Raji (cell line): ENCODE results near the gene FES.

Source experiments
- POLR2A ChIP-seq: IDR thresholded peaks from 2 replicates; pipeline ENCODE4 v1.6.1; 2011; ENCODE audit warnings: low read depth, low read length, control low read depth; ENCODE audit not compliant: insufficient read depth

FES gene

DNA sequence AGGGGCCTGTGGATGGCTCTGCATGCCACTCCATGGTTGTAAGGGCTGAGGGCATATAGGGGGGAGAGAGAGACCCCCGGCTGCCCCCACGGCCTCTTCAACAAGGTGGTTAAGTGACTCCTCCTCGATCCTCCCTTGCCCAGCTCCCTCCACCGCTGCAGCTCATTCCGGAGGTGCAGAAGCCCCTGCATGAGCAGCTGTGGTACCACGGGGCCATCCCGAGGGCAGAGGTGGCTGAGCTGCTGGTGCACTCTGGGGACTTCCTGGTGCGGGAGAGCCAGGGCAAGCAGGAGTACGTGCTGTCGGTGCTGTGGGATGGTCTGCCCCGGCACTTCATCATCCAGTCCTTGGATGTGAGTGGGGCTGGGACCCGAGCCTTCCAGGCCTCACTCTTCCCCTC is 6.5 kb downstream of the FES start:
- TF ChIP-seq POLR2A = no peak

DNA sequence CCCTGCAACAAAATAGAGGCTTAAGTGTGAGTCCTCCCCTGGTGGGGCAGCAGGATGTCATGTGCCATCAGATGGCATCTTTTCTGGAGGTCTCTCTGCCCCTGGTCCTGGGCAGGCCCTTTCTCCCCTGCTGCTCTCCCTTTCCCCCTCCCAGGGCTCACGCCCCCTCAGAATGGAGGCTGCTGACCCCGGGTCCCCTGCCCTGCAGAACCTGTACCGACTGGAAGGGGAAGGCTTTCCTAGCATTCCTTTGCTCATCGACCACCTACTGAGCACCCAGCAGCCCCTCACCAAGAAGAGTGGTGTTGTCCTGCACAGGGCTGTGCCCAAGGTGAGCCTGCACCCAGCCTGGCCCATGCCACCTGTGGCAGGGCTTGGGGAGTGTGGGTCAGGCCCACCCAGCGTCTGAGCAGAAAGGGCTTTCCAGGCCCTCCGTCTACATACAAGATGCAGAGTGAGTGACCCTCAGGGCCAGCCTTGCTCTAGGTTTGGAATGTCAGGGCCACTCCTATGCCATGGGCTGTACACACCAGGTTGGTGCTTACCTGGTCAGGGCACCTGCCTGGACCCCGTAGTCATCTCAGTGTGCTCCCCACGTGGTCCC is 7.1 kb downstream of the FES start:
- no peak for TF ChIP-seq POLR2A

DNA sequence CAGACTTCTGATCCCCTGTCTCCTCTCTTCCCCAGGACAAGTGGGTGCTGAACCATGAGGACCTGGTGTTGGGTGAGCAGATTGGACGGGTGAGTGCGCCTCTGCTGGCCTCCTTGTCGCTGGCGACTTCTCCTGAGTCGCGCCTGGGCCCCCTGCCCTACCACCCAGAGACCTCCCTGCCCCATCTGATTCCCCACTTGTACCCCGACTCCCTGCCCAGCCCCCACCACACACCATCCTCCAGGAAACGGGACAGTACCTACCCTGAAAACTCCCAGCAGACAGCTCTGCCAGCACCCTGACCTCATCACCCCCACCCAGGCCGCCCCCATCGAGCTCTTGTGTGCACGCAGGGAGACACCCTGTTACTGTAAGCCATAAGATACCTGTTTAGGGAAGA is 7.7 kb downstream of the FES start:
- no peak for TF ChIP-seq POLR2A

DNA sequence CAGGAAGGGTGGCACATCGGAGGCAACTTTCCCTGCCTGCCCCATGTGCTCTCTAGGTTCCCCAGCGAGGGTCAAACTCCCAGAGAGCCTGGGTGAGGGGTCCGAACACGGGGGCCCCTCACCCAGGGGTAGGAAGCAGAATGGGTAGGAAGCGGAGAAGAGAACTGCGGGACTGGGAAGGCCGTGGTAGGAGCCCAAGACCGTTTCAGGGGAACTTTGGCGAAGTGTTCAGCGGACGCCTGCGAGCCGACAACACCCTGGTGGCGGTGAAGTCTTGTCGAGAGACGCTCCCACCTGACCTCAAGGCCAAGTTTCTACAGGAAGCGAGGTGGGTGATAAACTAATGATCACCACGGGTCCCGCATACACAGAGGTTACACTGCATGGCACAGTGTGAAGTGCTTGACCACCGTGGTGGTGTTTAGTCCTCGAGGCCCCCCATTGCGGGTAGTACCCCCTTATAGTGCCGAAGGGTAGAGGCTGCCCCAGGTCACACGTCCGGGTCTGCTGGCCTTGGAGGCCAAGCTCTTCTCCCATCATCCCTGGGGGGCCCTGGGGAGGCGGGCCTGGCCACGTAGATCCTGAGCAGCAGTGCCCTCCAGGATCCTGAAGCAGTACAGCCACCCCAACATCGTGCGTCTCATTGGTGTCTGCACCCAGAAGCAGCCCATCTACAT is 8.3 kb downstream of the FES start:
- TF ChIP-seq POLR2A = no peak

DNA sequence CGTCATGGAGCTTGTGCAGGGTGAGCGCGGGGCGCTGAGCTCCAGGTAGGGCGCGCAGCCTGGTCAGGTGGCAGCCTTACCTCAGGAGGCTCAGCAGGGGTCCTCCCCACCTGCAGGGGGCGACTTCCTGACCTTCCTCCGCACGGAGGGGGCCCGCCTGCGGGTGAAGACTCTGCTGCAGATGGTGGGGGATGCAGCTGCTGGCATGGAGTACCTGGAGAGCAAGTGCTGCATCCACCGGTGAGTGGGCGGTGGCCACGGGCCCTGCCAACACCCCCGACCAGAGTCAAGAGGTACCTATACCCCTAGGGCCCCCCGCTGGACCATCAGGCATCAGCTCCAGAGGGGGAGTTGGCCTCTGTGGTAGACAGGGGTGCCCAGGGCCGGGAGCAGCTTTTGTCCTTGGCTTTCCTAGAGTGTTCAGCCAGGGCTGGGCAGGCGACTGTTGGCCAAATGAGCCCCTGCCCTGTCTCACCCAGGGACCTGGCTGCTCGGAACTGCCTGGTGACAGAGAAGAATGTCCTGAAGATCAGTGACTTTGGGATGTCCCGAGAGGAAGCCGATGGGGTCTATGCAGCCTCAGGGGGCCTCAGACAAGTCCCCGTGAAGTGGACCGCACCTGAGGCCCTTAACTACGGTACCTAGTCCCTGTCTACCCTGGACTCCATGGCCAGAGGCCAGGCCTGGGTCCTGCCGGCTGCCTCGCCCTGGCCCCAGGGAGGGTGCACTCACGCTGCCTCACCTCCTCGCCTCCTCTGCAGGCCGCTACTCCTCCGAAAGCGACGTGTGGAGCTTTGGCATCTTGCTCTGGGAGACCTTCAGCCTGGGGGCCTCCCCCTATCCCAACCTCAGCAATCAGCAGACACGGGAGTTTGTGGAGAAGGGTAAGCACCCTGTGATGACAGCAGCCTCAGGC is 9.1 kb downstream of the FES start:
- no peak for TF ChIP-seq POLR2A

DNA sequence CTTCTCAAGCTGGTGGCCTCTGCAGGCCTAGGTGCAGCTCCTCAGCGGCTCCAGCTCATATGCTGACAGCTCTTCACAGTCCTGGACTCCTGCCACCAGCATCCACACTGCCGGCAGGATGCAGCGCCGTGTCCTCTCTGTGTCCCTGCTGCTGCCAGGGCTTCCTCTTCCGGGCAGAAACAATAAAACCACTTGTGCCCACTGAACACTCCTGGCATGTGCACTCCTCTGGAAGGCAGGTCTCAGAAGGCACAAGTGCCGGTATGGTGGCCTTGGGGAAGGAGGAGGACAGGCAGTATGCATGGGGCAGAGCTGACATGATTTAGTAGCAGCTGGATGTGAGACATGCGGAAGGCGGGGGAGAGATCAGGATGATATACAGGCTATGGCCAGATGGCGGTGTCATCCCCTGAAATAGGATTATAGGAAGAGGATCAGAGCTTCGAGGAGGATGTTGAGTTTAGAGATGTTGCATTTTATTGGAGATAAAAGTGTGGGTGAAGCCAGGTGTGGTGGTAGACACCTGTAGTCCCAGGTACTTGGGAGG is 11.3 kb downstream of the FES start:
- no peak for TF ChIP-seq POLR2A

DNA sequence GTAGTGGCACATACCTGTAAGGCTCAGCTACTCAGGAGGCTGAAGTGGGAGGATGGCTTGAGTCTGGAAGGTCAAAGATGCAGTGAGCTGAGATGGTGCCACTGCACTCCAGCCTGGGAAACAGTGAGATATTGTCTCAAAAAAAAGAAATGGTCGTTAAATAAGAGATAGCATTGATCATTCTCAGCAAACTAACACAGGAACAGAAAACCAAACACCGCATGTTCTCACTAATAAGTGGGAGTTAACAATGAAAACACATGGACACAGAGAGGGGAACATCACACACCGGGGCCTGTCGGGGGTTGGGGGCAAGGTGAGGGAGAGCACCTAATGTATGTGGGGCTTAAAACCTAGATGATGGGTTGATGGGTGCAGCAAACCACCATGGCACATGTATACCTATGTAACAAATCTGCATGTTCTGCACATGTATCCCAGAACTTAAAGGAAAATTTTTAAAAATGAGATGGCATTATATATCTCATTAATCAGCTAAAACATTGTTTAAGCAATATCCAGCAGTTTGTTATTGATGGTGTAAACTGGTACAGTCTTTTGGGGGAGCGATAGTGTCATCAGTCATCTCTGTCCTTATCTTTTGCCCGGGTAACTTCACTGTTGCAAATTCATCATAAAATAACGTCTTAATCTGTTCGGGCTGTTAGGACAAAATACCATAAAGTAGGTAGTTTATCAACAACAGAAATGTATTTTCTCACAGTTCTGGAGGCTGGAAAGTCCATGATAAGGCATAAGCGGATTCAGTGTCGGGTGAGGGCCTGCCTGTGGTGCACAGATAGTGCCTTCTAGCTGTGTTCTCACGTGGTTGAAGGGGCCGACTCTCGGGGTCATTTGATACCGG is 17.1 kb downstream of the FES start:
- TF ChIP-seq POLR2A = no peak

DNA sequence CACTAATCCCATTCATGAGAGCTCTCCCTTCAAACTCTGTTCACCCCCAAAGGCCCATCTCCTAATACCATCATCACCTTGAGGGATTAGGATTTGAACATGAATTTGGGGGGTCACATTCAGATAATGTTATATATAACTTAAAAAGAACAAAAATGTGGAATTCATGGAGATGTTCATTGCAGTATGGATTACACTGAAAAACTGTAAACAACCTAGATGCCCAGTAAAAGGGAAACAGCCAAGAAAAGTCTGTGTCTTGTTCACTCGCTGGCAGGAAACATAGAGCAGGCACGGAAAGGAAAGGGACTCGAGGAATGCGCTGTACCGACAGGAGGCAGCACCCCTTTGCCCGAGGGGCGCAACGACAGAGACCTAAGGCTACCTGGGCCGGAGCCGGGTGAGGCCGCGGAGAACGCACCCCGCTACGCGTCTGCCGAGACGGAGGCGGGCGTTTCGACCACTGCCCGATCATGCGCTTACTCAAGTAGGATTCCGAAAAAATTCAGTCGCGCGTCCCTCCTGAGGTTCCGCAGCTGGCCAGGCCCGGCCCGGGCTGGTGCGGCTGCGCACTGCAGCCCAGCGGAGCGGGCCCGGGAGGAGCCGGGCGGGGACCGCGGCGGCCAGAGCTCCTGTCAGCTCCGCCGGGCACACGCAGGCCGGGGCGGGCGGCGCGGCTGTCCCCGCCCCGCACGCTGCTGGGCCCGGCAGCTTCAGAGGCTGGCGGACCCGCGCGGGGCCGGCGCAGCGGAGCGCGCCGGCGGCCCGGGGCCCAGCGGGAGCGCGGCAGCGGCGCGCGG is 17.9 kb downstream of the FES start:
- TF ChIP-seq POLR2A = no peak; the same call in 1 of the 2 replicates

DNA sequence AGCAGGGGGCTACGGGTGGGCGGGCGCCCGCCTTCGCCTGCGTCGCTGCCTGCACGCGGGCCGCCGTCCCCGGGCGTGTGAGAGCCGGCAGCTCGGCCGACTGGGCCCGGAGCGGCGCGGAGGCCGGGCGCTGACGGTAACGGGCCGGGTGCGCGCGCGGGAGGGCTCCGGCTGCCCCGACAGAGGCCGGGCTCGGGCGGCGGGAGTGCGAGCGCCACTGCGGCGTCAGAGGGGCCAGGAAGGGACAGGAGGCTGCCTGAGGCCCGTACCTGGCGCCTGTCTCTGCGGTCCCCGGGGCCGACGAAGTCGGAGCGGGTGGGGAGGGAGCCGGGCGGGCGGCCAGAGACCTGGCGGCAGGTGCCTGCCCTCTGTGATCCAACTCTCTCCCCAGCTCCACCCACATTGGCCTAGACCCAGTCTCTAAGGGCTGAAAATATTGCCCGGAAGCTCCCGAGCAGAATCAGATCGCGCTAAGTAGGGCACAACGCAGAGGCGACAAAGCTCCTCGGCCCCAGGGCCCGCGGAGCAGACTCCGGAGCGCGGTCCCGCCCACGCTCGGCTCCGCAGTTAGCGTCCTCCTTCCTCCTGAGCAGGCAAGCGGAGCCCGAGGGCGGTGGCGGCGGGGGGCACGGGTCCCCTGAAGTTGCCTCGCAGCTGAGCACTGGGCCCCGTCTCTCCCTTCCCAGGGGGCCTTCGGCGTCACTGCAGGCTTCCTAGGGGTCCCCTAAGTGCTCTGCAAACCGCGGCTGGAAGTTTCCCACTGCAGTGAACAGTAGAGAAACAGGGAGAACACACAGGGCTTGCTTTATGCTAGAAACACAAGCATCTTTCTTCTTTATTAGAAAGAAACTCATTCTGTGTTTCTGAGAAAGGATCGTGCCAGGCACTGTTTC is 18.8 kb downstream of the FES start, which contains the start of gene MAN2A2:
TSS of gene MAN2A2 (plus strand) at position 463 of the 893 bp plus-strand sequence. CDS start 906 bp downstream, outside the sequence.
- TF ChIP-seq POLR2A = no peak; the same call in 1 of the 2 replicates

DNA sequence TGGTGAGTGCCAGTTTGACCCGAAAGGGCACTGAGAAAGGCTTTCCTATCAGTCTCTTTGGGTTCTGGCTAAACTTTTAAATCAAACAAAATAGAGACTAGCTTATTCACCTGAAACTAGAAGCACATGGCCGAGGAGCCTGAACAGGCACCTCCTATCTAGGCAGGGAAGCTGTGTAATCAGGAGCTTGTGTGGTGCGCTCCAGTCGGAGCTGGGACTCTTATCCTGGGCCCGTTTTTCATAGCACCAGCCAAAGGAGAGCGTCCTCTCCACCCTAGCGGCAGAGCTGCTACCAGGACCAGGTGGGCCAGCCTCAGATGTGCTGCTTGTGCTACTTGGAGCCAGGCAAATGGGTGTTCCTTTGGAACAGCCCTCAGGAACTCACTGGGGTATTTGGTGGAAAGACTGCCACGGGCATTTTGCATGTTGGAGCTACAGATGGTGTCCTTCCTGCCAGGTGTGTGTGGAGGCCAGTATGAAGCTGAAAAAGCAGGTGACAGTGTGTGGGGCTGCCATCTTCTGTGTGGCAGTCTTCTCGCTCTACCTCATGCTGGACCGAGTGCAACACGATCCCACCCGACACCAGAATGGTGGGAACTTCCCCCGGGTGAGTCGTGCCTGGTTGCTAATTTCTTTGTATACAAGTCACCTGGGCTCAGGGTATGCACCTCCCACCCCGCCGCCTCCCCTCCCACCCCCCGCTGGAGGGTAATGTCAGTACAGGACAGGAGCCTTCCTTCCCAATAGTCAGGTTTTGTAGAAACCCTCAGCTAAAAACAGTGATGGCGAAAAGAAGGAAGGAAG is 19.6 kb downstream of the FES start:
- no peak for TF ChIP-seq POLR2A

DNA sequence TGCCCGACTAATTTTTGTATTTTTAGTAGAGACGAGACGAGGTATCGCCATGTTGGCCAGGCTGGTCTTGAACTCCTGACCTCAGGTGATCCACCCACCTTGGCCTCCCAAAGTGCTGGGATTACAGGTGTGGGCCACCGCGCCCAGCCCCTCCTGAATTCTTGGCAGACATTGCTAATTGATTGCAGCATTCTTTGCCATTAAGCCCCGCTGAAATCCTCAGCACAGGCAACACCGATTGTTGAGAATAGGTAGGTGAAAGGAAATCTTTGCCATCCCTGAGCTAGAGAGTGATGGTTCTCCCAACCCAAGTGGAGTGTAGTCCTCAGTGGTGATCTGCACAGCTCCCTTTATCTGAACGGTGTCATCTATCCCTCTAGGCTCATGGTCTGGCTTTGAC is 20.4 kb downstream of the FES start:
- TF ChIP-seq POLR2A = no peak
